BJ (cell line): Measurements from ENCODE around the gene PPP1R1C. TPM values are rescaled to one million over a fixed set of nuclear protein-coding genes. Genes with fewer than 3 reads are reported as not detected.

Source experiments
- CTCF ChIA-PET: fragments of 350-600 bp; formaldehyde crosslinking; extraction: SDS; loops from one replicate; lab custom pipeline; 2021; ENCODE audit warnings: antibody characterized with exemption, inconsistent platforms; lab: Yijun Ruan, JAX
- POLR2A ChIA-PET: fragments of 300-600 bp; sonication (Branson Sonifier 250); formaldehyde crosslinking; extraction: SDS; loops from one replicate; lab custom pipeline; 2021; ENCODE audit warnings: antibody characterized with exemption; lab: Charles Lee
- DNase-seq: peaks from one replicate; pipeline ENCODE4 v3.0.0-alpha.2; 2011; ENCODE audit warnings: low read depth
- H3K27me3 ChIP-seq: 2 replicates; pipeline ENCODE4 v1.6.0; 2011; ENCODE audit warnings: low read length; ENCODE audit not compliant: control insufficient read depth, insufficient read depth
- H3K36me3 ChIP-seq: 2 replicates; pipeline ENCODE4 v1.5.1; 2011; ENCODE audit warnings: low read length; ENCODE audit not compliant: control insufficient read depth, insufficient read depth
- H3K4me3 ChIP-seq: 2 replicates; pipeline ENCODE4 v1.5.1; 2011; ENCODE audit warnings: low read depth, mild to moderate bottlenecking, control low read depth, low read length
- polyA plus RNA-seq: library from polyadenylated mRNA; depleted of rRNA; stranded (reverse); fragments of >200 nt; gene quantifications from 2 replicates; pipeline ENCODE4 v1.2.3, GENCODE V29; 2011
- TF ChIP-seq, protein P1 (sequence below): IDR thresholded peaks from 2 replicates; pipeline ENCODE4 v1.5.1; 2011; ENCODE audit warnings: low read depth, mild to moderate bottlenecking, control low read depth, inconsistent platforms, low read length, moderate library complexity; ENCODE audit not compliant: insufficient read depth

Gene PPP1R1C
- polyA plus RNA-seq, 1 experiment, result 0.21 TPM

DNA sequence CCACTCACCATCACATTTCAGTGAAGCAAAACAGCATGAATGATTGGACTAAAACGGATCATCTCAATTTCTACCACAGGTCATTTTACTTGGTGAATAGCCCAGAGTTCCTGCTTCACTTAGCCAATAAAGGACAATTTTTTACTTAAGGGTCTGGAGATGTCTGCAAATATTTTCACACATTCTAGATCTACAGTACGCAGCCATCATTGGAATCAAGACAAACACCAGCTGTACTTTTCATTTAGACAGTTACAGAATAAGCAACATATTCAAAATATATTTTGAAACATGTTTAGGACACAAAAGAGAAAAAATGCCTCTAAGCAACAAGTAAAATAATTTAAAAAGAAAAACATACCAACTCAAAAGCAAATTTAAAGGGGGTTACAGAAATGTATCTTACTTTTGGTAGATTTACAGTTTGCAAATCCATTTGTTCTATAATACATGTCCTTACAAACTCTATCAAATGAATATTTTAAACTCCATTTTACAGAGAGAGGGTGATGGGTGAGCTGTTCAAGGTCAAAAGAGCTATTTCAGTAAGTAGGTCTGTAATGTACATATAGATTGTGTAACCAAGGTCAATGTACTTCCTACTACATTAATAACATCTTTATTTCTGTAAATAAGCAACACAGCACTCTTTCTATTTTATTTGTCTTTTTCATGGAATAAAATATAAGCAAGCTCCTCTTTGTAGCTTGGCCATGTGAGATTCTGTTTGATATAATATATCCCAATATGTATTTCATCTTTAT lies 13.4 kb downstream of the PPP1R1C start:
- TF ChIP-seq, protein P1, sequence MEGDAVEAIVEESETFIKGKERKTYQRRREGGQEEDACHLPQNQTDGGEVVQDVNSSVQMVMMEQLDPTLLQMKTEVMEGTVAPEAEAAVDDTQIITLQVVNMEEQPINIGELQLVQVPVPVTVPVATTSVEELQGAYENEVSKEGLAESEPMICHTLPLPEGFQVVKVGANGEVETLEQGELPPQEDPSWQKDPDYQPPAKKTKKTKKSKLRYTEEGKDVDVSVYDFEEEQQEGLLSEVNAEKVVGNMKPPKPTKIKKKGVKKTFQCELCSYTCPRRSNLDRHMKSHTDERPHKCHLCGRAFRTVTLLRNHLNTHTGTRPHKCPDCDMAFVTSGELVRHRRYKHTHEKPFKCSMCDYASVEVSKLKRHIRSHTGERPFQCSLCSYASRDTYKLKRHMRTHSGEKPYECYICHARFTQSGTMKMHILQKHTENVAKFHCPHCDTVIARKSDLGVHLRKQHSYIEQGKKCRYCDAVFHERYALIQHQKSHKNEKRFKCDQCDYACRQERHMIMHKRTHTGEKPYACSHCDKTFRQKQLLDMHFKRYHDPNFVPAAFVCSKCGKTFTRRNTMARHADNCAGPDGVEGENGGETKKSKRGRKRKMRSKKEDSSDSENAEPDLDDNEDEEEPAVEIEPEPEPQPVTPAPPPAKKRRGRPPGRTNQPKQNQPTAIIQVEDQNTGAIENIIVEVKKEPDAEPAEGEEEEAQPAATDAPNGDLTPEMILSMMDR, result no peak
- no peak overlapping the region for H3K4me3 ChIP-seq
- no peaks in the 10 kb centered on the region for H3K27me3 ChIP-seq
- no peaks in the 10 kb centered on the region for H3K36me3 ChIP-seq
- no peak for DNase-seq
- POLR2A ChIA-PET, result no interaction called here
- CTCF ChIA-PET, result no interaction called here

DNA sequence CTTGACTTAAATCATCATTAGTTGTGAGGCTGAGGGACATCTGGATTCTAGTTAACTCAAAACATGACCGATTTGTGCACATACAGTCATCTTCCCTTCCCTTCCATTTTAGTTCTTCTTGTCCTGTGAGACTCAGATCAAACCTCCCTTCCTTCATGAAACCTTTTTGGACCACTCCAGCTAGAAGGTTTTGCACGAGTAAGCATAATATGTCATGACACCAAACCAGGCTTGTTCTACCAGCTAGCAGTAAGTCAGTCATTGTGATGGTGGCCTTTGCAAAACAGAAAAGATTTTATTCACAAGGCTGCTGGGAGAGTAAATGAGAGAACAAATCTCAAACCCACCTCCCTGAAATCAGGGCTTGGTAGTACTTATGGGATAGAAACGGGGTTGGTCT lies 14.3 kb downstream of the PPP1R1C start:
- Histone ChIP-seq H3K27me3 (no peaks in the 10 kb centered on the region), H3K36me3 (no peaks in the 10 kb centered on the region), H3K4me3 (no peak overlapping the region)
- TF ChIP-seq, protein P1, result no peak
- DNase-seq, result no peak
- POLR2A ChIA-PET, result no interaction called here
- CTCF ChIA-PET, result no interaction called here

DNA sequence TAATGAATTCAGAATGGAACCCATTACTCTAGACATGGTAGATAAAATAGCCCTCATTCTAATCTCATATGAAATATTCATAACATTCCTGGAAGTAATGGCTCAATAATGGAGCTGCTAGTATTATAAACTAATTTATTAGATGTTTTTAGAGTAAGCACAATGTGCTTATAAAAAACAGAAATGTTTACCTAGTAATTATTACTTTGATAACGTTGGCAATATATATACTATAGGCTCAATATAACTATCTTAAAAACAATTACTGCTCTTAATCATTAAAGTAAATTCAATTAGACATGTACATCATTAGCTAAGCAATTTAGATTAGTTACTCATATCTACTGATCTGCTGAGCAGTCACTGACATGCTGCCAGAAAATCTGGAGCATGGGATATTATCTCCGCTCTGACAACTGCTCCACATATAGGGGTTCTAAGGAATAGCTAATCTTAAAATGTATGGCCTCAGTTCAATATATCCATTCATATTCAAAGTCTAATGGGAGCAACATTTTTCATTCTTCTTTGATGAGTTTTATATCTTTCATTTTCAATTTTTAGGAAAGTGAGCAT lies 19.4 kb downstream of the PPP1R1C start:
- TF ChIP-seq, protein P1, result no peak
- Histone ChIP-seq H3K27me3 (no peaks in the 10 kb centered on the region), H3K36me3 (no peaks in the 10 kb centered on the region), H3K4me3 (no peak overlapping the region)
- ChIA-PET CTCF (interaction anchor here (0.8 to 1.3 kb wide), 2 partner anchors 13 to 50 kb away, joined by 3 read pairs; no protein-coding TSS in a partner anchor), POLR2A (no interaction called here)
- no peak for DNase-seq

DNA sequence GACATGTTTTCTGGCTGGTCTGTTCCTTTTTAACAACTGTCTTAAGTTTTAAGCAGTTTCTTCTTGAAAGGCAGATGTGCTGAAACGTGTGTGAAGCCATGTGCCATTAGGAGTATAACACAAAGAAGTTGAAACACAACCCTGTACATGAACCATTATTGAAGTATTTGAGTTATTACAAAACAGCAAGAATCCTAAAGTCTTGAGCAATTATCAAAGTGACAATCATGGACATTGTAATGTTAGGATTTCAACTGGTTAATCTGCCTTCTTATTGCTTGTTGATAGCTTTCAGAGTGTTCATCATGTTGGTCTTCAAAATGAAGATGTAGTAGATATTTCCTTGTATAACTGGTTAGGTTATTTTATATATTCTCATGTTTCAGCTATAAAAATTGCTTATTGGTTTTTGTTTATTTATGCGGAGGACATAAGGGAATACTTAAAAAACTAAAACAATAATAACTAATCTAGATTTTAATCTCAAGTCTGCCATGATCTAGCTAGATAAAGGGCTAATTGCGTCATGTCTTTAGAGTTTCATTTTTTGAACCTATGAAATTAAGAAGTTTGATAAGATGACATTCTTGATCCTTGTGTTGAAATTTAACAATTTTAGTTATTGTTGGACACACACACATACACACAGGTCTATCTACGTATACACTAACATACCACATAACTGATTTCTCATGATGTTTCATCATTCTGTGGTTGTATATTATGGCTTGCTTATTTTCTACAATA lies 21.1 kb downstream of the PPP1R1C start:
- H3K4me3 ChIP-seq, result no peak overlapping the region
- no peaks in the 10 kb centered on the region for H3K36me3 ChIP-seq
- TF ChIP-seq, protein P1, result no peak
- no peaks in the 10 kb centered on the region for H3K27me3 ChIP-seq
- ChIA-PET CTCF (interaction anchor here (0.6 kb wide), 1 partner anchor 39 kb away, joined by 3 read pairs; no protein-coding TSS in a partner anchor), POLR2A (no interaction called here)
- no peak for DNase-seq

DNA sequence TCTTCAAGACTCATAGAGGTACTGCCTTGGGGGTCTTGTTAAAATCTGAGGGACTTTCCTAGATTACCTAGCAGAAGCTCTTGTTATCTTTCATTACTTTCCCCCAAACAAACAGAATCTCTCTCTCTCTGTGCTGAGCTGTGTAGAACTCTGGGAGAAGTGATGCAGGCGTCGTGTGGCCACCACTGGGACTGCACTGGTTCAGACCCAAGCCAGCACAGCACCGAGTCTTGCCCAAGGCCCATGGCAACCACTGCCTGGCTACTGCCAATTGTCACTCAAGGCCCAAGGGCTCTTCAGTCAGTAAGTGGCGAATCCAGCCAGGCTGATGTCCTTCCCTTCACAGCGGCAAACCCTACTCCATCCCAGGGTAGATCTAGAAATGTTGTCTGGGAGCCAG lies 28.6 kb downstream of the PPP1R1C start:
- H3K36me3 ChIP-seq, result no peaks in the 10 kb centered on the region
- no peaks in the 10 kb centered on the region for H3K27me3 ChIP-seq
- ChIA-PET CTCF (interaction anchor here (1.1 kb wide), 1 partner anchor 60 kb away, joined by 4 read pairs; no protein-coding TSS in a partner anchor), POLR2A (no interaction called here)
- DNase-seq, result no peak
- TF ChIP-seq, protein P1, result no peak
- no peak overlapping the region for H3K4me3 ChIP-seq
